HepG2 (cell line): ENCODE results near the gene ELFN1. TPM values are rescaled to one million over a fixed set of nuclear protein-coding genes. Genes with fewer than 3 reads are reported as not detected.
A peak's percentile ranks its signal among the peaks of the same experiment; 100 is the strongest.

Source experiments
- ARID4A ChIP-seq: sonication (generic); formaldehyde crosslinking; IDR thresholded peaks from 2 replicates; pipeline ENCODE4 v1.5.0; 2020; ENCODE audit warnings: mild to moderate bottlenecking, missing genetic modification reagents, borderline replicate concordance
- CHD2 ChIP-seq: IDR thresholded peaks from 2 replicates; pipeline ENCODE4 v1.6.1; 2011; ENCODE audit warnings: low read depth, low read length, improper control_type of control experiment
- MED1 ChIP-seq: sonication (generic); formaldehyde crosslinking; IDR thresholded peaks from 2 replicates; pipeline ENCODE4 v1.4.0; 2020; ENCODE audit warnings: missing genetic modification reagents
- NFKB2 ChIP-seq: sonication (generic); formaldehyde crosslinking; IDR thresholded peaks from 2 replicates; pipeline ENCODE4 v1.4.0; 2020; ENCODE audit warnings: missing genetic modification reagents, borderline replicate concordance
- RBM39 ChIP-seq: fragments of 200-400 bp; formaldehyde crosslinking; IDR thresholded peaks from one replicate; pipeline ENCODE4 v1.6.1; 2018; ENCODE audit warnings: antibody characterized with exemption, mild to moderate bottlenecking, low read depth, low read length; ENCODE audit not compliant: poor library complexity, severe bottlenecking
- SETDB1 ChIP-seq: sonication (generic); formaldehyde crosslinking; IDR thresholded peaks from 2 replicates; pipeline ENCODE4 v1.5.1; 2020; ENCODE audit warnings: missing genetic modification reagents, mild to moderate bottlenecking, borderline replicate concordance
- SIN3A ChIP-seq: IDR thresholded peaks from 2 replicates; pipeline ENCODE4 v1.6.1; 2011; ENCODE audit warnings: low read depth, mild to moderate bottlenecking, control low read depth, low read length, borderline replicate concordance
- TCF7 ChIP-seq: sonication (generic); IDR thresholded peaks from 2 replicates; pipeline ENCODE4 v1.6.1; 2016; ENCODE audit warnings: antibody characterized with exemption, low read depth
- ZFP36L2 ChIP-seq: sonication (generic); formaldehyde crosslinking; IDR thresholded peaks from 2 replicates; pipeline ENCODE4 v1.4.0; 2020; ENCODE audit warnings: missing genetic modification reagents
- ZNF143 ChIP-seq: sonication (generic); formaldehyde crosslinking; IDR thresholded peaks from 2 replicates; pipeline ENCODE4 v1.4.0; 2020; ENCODE audit warnings: missing genetic modification reagents
- ZNF275 ChIP-seq: sonication (generic); formaldehyde crosslinking; IDR thresholded peaks from 2 replicates; pipeline ENCODE4 v1.8.0; 2022; ENCODE audit warnings: missing genetic modification reagents, mild to moderate bottlenecking, inconsistent platforms, borderline replicate concordance
- ZNF660 ChIP-seq: sonication (generic); formaldehyde crosslinking; IDR thresholded peaks from 2 replicates; pipeline ENCODE4 v1.5.1; 2020; ENCODE audit warnings: mild to moderate bottlenecking, low read depth, missing genetic modification reagents, borderline replicate concordance
- ZNF709 ChIP-seq: sonication (generic); formaldehyde crosslinking; IDR thresholded peaks from 2 replicates; pipeline ENCODE4 v1.5.0; 2020; ENCODE audit warnings: mild to moderate bottlenecking, missing genetic modification reagents
- ZNF841 ChIP-seq: sonication (generic); formaldehyde crosslinking; IDR thresholded peaks from 2 replicates; pipeline ENCODE4 v1.8.1; 2023; ENCODE audit warnings: missing genetic modification reagents, borderline replicate concordance
- ZNF850 ChIP-seq: sonication (generic); formaldehyde crosslinking; conservative IDR thresholded peaks from 2 replicates; pipeline ENCODE4 v1.9.0; 2021; ENCODE audit warnings: mild to moderate bottlenecking, missing genetic modification reagents
- polyA plus RNA-seq, 8 experiments: library from polyadenylated mRNA; depleted of rRNA in 3 of 8; stranded (reverse) in 7 of 8; unstranded in 1 of 8; fragments of >200 nt; fragmentation: Illumina TruSeq in 4 of 8; extraction: Trizol in 4 of 8; gene quantifications; 2 replicates each; pipeline versions ENCODE4 v1.2.1 to v1.2.3, GENCODE V29; 2011 to 2016; ENCODE audit warnings: low read depth in 4 of 8, missing spikeins in 1 of 8, mixed read lengths in 1 of 8; ENCODE audit not compliant: insufficient read depth in 1 of 8
- total RNA-seq, 5 experiments: library from RNA; depleted of rRNA; stranded (reverse); fragments of >200 nt; fragmentation: Illumina TruSeq; extraction: Trizol; gene quantifications; 2 replicates each; pipeline ENCODE4 v1.2.3, GENCODE V29; 2016; ENCODE audit warnings: low read depth in 1 of 5
- TF ChIP-seq, protein P1 (sequence below): sonication (generic); formaldehyde crosslinking; IDR thresholded peaks from 2 replicates; pipeline ENCODE4 v1.4.0; 2020; ENCODE audit warnings: mild to moderate bottlenecking, missing genetic modification reagents, borderline replicate concordance
- TF ChIP-seq, protein P2 (sequence below): sonication (generic); formaldehyde crosslinking; IDR thresholded peaks from 2 replicates; pipeline ENCODE4 v1.4.0; 2020; ENCODE audit warnings: missing genetic modification reagents

Gene ELFN1
- total and polyA plus RNA-seq, 2 of the 13 experiments (the other 11 are each of a cell fraction or from before 2014, with no cell fraction given), result 0.13 to 0.18 TPM

DNA sequence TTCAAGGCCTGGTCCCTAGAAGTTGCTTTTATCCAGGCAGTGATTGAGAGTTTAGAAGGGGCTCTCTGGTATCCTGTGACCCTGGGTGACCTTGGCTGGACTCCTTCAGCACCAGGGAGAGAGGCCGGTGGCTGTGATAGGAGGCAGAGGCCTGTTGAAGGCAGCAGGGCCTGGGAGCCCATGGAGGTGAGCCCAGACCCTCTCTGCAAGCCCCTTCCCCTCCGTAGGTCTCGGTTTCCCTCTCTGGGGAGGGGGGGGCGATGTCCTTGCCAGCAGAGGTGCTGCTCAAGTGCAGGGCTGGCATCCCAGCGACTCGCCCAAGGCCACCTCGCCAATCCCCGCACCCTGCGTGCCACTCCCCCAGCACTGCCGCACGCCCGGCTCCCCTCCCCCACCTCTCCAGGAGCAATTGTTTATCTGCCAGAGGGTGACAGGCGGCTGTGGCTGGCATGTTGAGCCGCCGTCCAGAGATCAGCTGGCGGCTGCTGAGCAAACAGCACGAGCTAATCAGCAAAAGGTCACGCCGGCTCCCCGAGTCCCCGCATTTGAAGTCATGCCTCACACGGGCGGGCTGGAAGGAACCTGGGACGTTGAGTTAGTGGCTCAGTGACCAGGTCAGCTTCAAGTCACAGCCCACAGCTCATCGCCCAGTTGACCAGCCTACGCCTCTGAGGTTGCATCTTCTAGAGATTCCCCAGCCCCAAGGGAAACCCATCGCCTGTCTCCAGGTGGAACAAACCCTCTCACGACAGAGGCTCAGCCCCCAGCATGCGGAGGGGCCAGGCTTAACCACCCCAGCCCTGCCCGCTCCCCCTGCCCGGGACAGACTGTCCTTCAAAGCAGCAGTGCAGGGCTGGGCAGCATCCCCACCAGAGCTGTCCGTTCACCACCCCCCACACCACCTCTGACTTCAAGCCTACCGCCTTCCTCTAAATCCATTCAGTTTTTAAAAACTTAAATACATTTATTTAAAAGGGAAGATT lies 43.7 kb downstream of the ELFN1 start (continued):
- TF ChIP-seq ZNF275 (CRISPR knock-in tag), result peak; percentile 96
- no peak for TF ChIP-seq ZNF660 (CRISPR knock-in tag)
- TF ChIP-seq ZNF850 (CRISPR knock-in tag), result no peak
- TF ChIP-seq TCF7, result peak; percentile 96
- no peak for TF ChIP-seq RBM39
- TF ChIP-seq ARID4A (CRISPR knock-in tag), result peak; percentile 89
- peak; percentile 92 for TF ChIP-seq ZNF709
- peak; percentile 75; the same call in 1 of the 2 replicates for TF ChIP-seq SIN3A
- TF ChIP-seq ZFP36L2 (CRISPR knock-in tag), result 0 out of 2 replicates have a peak, but pooled peaks have one; percentile 26
- TF ChIP-seq CHD2, result peak; percentile 63; the same call in 1 of the 2 replicates
- TF ChIP-seq, protein P1, sequence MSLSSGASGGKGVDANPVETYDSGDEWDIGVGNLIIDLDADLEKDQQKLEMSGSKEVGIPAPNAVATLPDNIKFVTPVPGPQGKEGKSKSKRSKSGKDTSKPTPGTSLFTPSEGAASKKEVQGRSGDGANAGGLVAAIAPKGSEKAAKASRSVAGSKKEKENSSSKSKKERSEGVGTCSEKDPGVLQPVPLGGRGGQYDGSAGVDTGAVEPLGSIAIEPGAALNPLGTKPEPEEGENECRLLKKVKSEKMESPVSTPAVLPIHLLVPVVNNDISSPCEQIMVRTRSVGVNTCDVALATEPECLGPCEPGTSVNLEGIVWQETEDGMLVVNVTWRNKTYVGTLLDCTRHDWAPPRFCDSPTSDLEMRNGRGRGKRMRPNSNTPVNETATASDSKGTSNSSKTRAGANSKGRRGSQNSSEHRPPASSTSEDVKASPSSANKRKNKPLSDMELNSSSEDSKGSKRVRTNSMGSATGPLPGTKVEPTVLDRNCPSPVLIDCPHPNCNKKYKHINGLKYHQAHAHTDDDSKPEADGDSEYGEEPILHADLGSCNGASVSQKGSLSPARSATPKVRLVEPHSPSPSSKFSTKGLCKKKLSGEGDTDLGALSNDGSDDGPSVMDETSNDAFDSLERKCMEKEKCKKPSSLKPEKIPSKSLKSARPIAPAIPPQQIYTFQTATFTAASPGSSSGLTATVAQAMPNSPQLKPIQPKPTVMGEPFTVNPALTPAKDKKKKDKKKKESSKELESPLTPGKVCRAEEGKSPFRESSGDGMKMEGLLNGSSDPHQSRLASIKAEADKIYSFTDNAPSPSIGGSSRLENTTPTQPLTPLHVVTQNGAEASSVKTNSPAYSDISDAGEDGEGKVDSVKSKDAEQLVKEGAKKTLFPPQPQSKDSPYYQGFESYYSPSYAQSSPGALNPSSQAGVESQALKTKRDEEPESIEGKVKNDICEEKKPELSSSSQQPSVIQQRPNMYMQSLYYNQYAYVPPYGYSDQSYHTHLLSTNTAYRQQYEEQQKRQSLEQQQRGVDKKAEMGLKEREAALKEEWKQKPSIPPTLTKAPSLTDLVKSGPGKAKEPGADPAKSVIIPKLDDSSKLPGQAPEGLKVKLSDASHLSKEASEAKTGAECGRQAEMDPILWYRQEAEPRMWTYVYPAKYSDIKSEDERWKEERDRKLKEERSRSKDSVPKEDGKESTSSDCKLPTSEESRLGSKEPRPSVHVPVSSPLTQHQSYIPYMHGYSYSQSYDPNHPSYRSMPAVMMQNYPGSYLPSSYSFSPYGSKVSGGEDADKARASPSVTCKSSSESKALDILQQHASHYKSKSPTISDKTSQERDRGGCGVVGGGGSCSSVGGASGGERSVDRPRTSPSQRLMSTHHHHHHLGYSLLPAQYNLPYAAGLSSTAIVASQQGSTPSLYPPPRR (CRISPR knock-in tag), result peak; percentile 98
- peak; percentile 83 for TF ChIP-seq ZNF841 (CRISPR knock-in tag)
- TF ChIP-seq ZNF143 (CRISPR knock-in tag), result peak; percentile 62; the same call in 1 of the 2 replicates
- TF ChIP-seq SETDB1 (CRISPR knock-in tag), result 0 out of 2 replicates have a peak, but pooled peaks have one; percentile 12
- TF ChIP-seq NFKB2, result peak; percentile 90; the same call in 1 of the 2 replicates
- TF ChIP-seq, protein P2, sequence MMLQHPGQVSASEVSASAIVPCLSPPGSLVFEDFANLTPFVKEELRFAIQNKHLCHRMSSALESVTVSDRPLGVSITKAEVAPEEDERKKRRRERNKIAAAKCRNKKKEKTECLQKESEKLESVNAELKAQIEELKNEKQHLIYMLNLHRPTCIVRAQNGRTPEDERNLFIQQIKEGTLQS (CRISPR knock-in tag), result peak; percentile 24
- TF ChIP-seq MED1, result peak; percentile 98
